IPS DF 4.7 (cell line): ENCODE results near the gene SLC25A33.

Source experiments
- DNase-seq: peaks from one replicate; pipeline ENCODE4 v3.0.0-alpha.2; 2013; ENCODE audit warnings: low spot score; ENCODE audit errors: extremely low read depth

Gene SLC25A33

GRCh38 chr1:9600861-9601834 lies 61.9 kb downstream of the SLC25A33 start:
- DNase-seq = no peak

- DNase-seq = no peak
These were observed 62.9 kb downstream of the SLC25A33 start for GRCh38 chr1:9601942-9602793.

GRCh38 chr1:9602794-9603167 lies 63.5 kb downstream of the SLC25A33 start:
- DNase-seq = no peak

GRCh38 chr1:9603307-9603706 lies 64.0 kb downstream of the SLC25A33 start:
- no peak for DNase-seq

GRCh38 chr1:9603766-9604753 lies 64.8 kb downstream of the SLC25A33 start:
- DNase-seq = no peak

- DNase-seq = no peak
These were observed 65.6 kb downstream of the SLC25A33 start for GRCh38 chr1:9604836-9605235.

GRCh38 chr1:9605946-9606455 lies 66.7 kb downstream of the SLC25A33 start:
- no peak for DNase-seq

GRCh38 chr1:9606458-9606857 lies 67.2 kb downstream of the SLC25A33 start:
- no peak for DNase-seq

- DNase-seq = no peak
These were observed 67.7 kb downstream of the SLC25A33 start for GRCh38 chr1:9606948-9607347.

- DNase-seq = no peak
These were observed 68.1 kb downstream of the SLC25A33 start for GRCh38 chr1:9607352-9607751.

GRCh38 chr1:9609998-9610397 lies 70.7 kb downstream of the SLC25A33 start:
- DNase-seq = no peak

- no peak for DNase-seq
These were observed 71.3 kb downstream of the SLC25A33 start for GRCh38 chr1:9610548-9610947.

- DNase-seq = no peak
These were observed 72.5 kb downstream of the SLC25A33 start for GRCh38 chr1:9611716-9612115.

GRCh38 chr1:9612162-9612845 lies 73.0 kb downstream of the SLC25A33 start:
- DNase-seq = no peak

- DNase-seq = no peak
These were observed 73.8 kb downstream of the SLC25A33 start for GRCh38 chr1:9612871-9613624.

- no peak for DNase-seq
These were observed 74.5 kb downstream of the SLC25A33 start for GRCh38 chr1:9613625-9614299.

- DNase-seq = no peak
These were observed 76.2 kb downstream of the SLC25A33 start for GRCh38 chr1:9615316-9616063.
